ENCODE results near the gene TMEM88. TPM values are rescaled to one million over a fixed set of nuclear protein-coding genes. Genes with fewer than 3 reads are reported as not detected.

Gene TMEM88
- total RNA-seq, 1 experiment from 2014 or later = 11.3 TPM

GRCh38 chr17:7843536-7844291 lies 11.2 kb upstream of the TMEM88 start:
- no peak overlapping the region for H2AK5ac ChIP-seq (ENCODE audit: insufficient read length, low read length)
- H3K56ac ChIP-seq (ENCODE audit: insufficient read length, low read depth, low read length) = no peak overlapping the region
- H3K23me2 ChIP-seq (ENCODE audit: insufficient read length, low read depth, low read length, poor library complexity, severe bottlenecking) = peaks cover 29% of the 10 kb centered on the region
- no peak overlapping the region for H3K27ac ChIP-seq (ENCODE audit: insufficient read length, low read depth, low read length)
- no peak overlapping the region for H4K91ac ChIP-seq (ENCODE audit: insufficient read length, low read depth, low read length)
- H4K20me1 ChIP-seq (ENCODE audit: control insufficient read depth, insufficient read depth, insufficient read length) = no peaks in the 10 kb centered on the region
- peaks cover 25% of the 10 kb centered on the region; the same call in 1 of the 2 replicates for H3K27me3 ChIP-seq (ENCODE audit: insufficient read depth, low read length)
- Mint-ChIP-seq H3K27ac (peak overlapping the region in 1 of 3 experiments; percentile 93; a peak in 2 of 7 replicates), H3K4me1 (peaks cover 27 to 43% of the 10 kb centered on the region in 2 experiments), H3K9me3 (no peaks in the 10 kb centered on the region; a peak in 1 of 5 replicates), H3K27me3 (ENCODE audit: low read depth) (peaks cover 28% of the 10 kb centered on the region), H3K36me3 (ENCODE audit: insufficient read depth in 1 of 3, low read depth in 3 of 3) (peaks cover 4 to 31% (median 21%) of the 10 kb centered on the region in 3 experiments; a peak in 6 of 7 replicates), H3K4me3 (peak overlapping the region; percentile 89 to 94)
- H3K23ac ChIP-seq (ENCODE audit: insufficient read length, low read depth, low read length) = no peak overlapping the region
- H2BK12ac ChIP-seq (ENCODE audit: insufficient read length, low read depth, low read length) = no peak overlapping the region
- no peaks in the 10 kb centered on the region; the same call in 1 of the 2 replicates for H3K4me1 ChIP-seq (ENCODE audit: insufficient read depth, low read length)
- no peak overlapping the region for H3T11ph ChIP-seq (ENCODE audit: low read length)
- H3K14ac ChIP-seq (ENCODE audit: insufficient read depth, low read length) = no peak overlapping the region; the same call in 1 of the 2 replicates
- no peak overlapping the region for H3K18ac ChIP-seq (ENCODE audit: insufficient read length, low read depth, low read length)
- no CpG with 5 or more reads among the region's 61 CpGs for WGBS (ENCODE audit: extremely low coverage, insufficient read length, low lambda C conversion rate)
- H2BK120ac ChIP-seq (ENCODE audit: low read depth, low read length, poor library complexity, severe bottlenecking) = no peak overlapping the region
- no peak overlapping the region for H4K5ac ChIP-seq (ENCODE audit: insufficient read length, low read depth, low read length)
- no peaks in the 10 kb centered on the region for H3K9me3 ChIP-seq (ENCODE audit: control insufficient read depth, low read depth, low read length)
- TF ChIP-seq, protein P1, sequence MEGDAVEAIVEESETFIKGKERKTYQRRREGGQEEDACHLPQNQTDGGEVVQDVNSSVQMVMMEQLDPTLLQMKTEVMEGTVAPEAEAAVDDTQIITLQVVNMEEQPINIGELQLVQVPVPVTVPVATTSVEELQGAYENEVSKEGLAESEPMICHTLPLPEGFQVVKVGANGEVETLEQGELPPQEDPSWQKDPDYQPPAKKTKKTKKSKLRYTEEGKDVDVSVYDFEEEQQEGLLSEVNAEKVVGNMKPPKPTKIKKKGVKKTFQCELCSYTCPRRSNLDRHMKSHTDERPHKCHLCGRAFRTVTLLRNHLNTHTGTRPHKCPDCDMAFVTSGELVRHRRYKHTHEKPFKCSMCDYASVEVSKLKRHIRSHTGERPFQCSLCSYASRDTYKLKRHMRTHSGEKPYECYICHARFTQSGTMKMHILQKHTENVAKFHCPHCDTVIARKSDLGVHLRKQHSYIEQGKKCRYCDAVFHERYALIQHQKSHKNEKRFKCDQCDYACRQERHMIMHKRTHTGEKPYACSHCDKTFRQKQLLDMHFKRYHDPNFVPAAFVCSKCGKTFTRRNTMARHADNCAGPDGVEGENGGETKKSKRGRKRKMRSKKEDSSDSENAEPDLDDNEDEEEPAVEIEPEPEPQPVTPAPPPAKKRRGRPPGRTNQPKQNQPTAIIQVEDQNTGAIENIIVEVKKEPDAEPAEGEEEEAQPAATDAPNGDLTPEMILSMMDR (conservative IDR thresholded peaks at IDR 0.05) = no peak
- H2BK5ac ChIP-seq (ENCODE audit: insufficient read length, low read length) = no peak overlapping the region
- H3K4ac ChIP-seq (ENCODE audit: low read depth, low read length) = no peak overlapping the region
- H3K79me1 ChIP-seq (ENCODE audit: insufficient read depth, low read depth, low read length, poor library complexity, severe bottlenecking) = no peaks in the 10 kb centered on the region
- H3K4me2 ChIP-seq (ENCODE audit: insufficient read depth, insufficient read length, low read length) = peak overlapping the region; percentile 97
- H2AFZ ChIP-seq (ENCODE audit: low read length) = no peak overlapping the region
- H3K79me2 ChIP-seq (ENCODE audit: insufficient read depth, low read length) = no peaks in the 10 kb centered on the region
- H2BK20ac ChIP-seq (ENCODE audit: low read depth, low read length, poor library complexity, severe bottlenecking) = no peak overlapping the region
- peak overlapping the region; percentile 27 for H3K9ac ChIP-seq (ENCODE audit: extremely low read depth, insufficient read length, low read length)
- H2BK15ac ChIP-seq (ENCODE audit: low read depth, low read length) = no peak overlapping the region
- no peak overlapping the region for H4K8ac ChIP-seq (replicated peaks; ENCODE audit: insufficient read length, low read depth, low read length)
- peak; percentile 91 for DNase-seq
